Endothelial cell of umbilical vein (primary cell): Measurements from ENCODE around the gene ZNF48. TPM values are rescaled to one million over a fixed set of nuclear protein-coding genes. Genes with fewer than 3 reads are reported as not detected.

Experiments used
- BruUV-seq: library from RNA; stranded (reverse); fragments of 400-500 nt; replicated peaks from 2 replicates; lab custom pipeline; 2021; lab: Mats Ljungman, UMichigan
- CTCF ChIA-PET: fragments of 300-600, 350-600 bp; sonication (Branson Sonifier 250); formaldehyde crosslinking; loops from one replicate; lab custom pipeline; 2021; ENCODE audit warnings: antibody characterized with exemption, inconsistent platforms; lab: Charles Lee
- POLR2A ChIA-PET: fragments of 300-600, 350-600 bp; sonication (Branson Sonifier 250); formaldehyde crosslinking; loops from one replicate; lab custom pipeline; 2021; ENCODE audit warnings: antibody characterized with exemption, inconsistent platforms; lab: Charles Lee
- DNase-seq: peaks from one replicate; pipeline ENCODE4 v3.0.0-alpha.2; 2011; ENCODE audit warnings: low read depth, low spot score
- FAIRE-seq: peaks from 2 replicates; lab custom pipeline; 2011; peaks lifted over from hg19 to GRCh38; lab: Jason Lieb, UNC
- H2AFZ ChIP-seq: 2 replicates; pipeline ENCODE4 v1.6.0; 2012; ENCODE audit warnings: low read depth, low read length, control low read depth, inconsistent platforms
- H3K27ac ChIP-seq: 2 replicates; pipeline ENCODE4 v1.5.1; 2011; ENCODE audit warnings: low read depth, mild to moderate bottlenecking, control low read depth, low read length, moderate library complexity; ENCODE audit not compliant: insufficient read depth
- H3K27me3 ChIP-seq, 2 experiments: 2 replicates each; pipeline versions ENCODE4 v1.6.0 to v1.6.1; 2011; ENCODE audit warnings: low read length in 2 of 2, mixed read lengths in 1 of 2; ENCODE audit not compliant: control insufficient read depth in 2 of 2, insufficient read depth in 2 of 2
- H3K36me3 ChIP-seq, 2 experiments: 2 replicates in 1 of 2; 3 replicates in 1 of 2; pipeline ENCODE4 v1.5.1; 2011; ENCODE audit warnings: low read length in 2 of 2, mild to moderate bottlenecking in 1 of 2, moderate library complexity in 1 of 2; ENCODE audit not compliant: control insufficient read depth in 2 of 2, insufficient read depth in 2 of 2; ENCODE audit errors: extremely low read depth in 1 of 2
- H3K4me1 ChIP-seq: 3 replicates; pipeline ENCODE4 v1.5.1; 2011; ENCODE audit warnings: mild to moderate bottlenecking, low read length; ENCODE audit not compliant: control insufficient read depth, insufficient read depth; ENCODE audit errors: extremely low read depth
- H3K4me2 ChIP-seq: 2 replicates; pipeline ENCODE4 v1.6.1; 2011; ENCODE audit warnings: low read length, control low read depth, mixed read lengths; ENCODE audit not compliant: insufficient read depth
- H3K4me3 ChIP-seq, 3 experiments: fragments of 200-600 bp in 1 of 3; sonication (generic), shearing (Covaris generic) in 1 of 3; replicated peaks in 1 of 3; 2 replicates each; pipeline ENCODE4 v1.5.1; 2011 to 2016; ENCODE audit warnings: control low read depth in 3 of 3, low read length in 3 of 3, mild to moderate bottlenecking in 2 of 3, inconsistent platforms in 1 of 3, low read depth in 1 of 3, moderate library complexity in 1 of 3; ENCODE audit not compliant: insufficient read depth in 1 of 3
- H3K79me2 ChIP-seq: 2 replicates; pipeline ENCODE4 v1.6.0; 2012; ENCODE audit warnings: low read length, inconsistent platforms; ENCODE audit not compliant: control insufficient read depth, insufficient read depth
- H3K9ac ChIP-seq: replicated peaks from 2 replicates; pipeline ENCODE3; 2011; ENCODE audit warnings: low read length, control low read depth; ENCODE audit not compliant: insufficient read depth; ENCODE audit errors: extremely low read depth
- H3K9me1 ChIP-seq: replicated peaks from 3 replicates; pipeline ENCODE4 v1.6.0; 2011; ENCODE audit warnings: mild to moderate bottlenecking, low read length; ENCODE audit not compliant: control insufficient read depth, insufficient read depth; ENCODE audit errors: extremely low read depth
- H3K9me3 ChIP-seq: replicated peaks from 2 replicates; pipeline ENCODE4 v1.5.1; 2012; ENCODE audit warnings: low read length, inconsistent platforms; ENCODE audit not compliant: control insufficient read depth, insufficient read depth
- H4K20me1 ChIP-seq: replicated peaks from 2 replicates; pipeline ENCODE3; 2011; ENCODE audit warnings: mild to moderate bottlenecking, low read length; ENCODE audit not compliant: control insufficient read depth, insufficient read depth; ENCODE audit errors: extremely low read depth
- EZH2 ChIP-seq: IDR thresholded peaks from 2 replicates; pipeline ENCODE4 v1.6.1; 2012; ENCODE audit warnings: borderline replicate concordance, low read depth, mild to moderate bottlenecking, moderate library complexity, low read length, inconsistent platforms; ENCODE audit not compliant: severe bottlenecking
- GATA2 ChIP-seq: IDR thresholded peaks from 2 replicates; pipeline ENCODE4 v1.7.0; 2011; ENCODE audit warnings: low read depth, mild to moderate bottlenecking, moderate library complexity, mixed read lengths, low read length; ENCODE audit not compliant: insufficient read length, insufficient read depth
- JUN ChIP-seq: IDR thresholded peaks from 2 replicates; pipeline ENCODE4 v1.6.1; 2011; ENCODE audit warnings: borderline replicate concordance, low read depth; ENCODE audit not compliant: insufficient read length, insufficient read depth
- MYC ChIP-seq: IDR thresholded peaks from one replicate; pipeline ENCODE4 v1.6.1; 2011; ENCODE audit warnings: mild to moderate bottlenecking, low read depth, low read length
- POLR2A ChIP-seq: IDR thresholded peaks from 2 replicates; pipeline ENCODE4 v1.6.1; 2012; ENCODE audit warnings: low read depth, mild to moderate bottlenecking, control low read depth, low read length
- POLR2AphosphoS5 ChIP-seq: IDR thresholded peaks from 2 replicates; pipeline ENCODE4 v1.6.1; 2012; ENCODE audit warnings: low read depth, mild to moderate bottlenecking, control low read depth, low read length, moderate library complexity; ENCODE audit not compliant: insufficient read depth
- dilution Hi-C: fragments of 300-500 bp; cut with MboI; formaldehyde crosslinking; loops from one replicate; pipeline ENCODE4 v1.15.0; 2019; ENCODE audit warnings: low sequenced_read_pairs; ENCODE audit not compliant: extremely low pct_ligation_motif_present
- intact Hi-C: fragments of 100-400 bp; cut with micrococcal nuclease; formaldehyde crosslinking; loops from one replicate; pipeline ENCODE4 v1.10.0; 2022
- polyA plus RNA-seq, 4 experiments: library from polyadenylated mRNA; depleted of rRNA in 3 of 4; stranded (reverse) in 3 of 4; unstranded in 1 of 4; fragments of >200 nt; gene quantifications; 2 replicates each; pipeline versions ENCODE4 v1.2.1 to v1.2.3, GENCODE V29; 2011 to 2012; ENCODE audit warnings: missing spikeins in 1 of 4
- total RNA-seq: library from RNA; stranded (reverse); gene quantifications from 2 replicates; pipeline ENCODE4 v1.2.3, GENCODE V29; 2021
- TF ChIP-seq, protein P1 (sequence below), 2 donors: IDR thresholded peaks; 1 replicate in 1 of 2; 2 replicates in 1 of 2; pipeline ENCODE4 v1.5.1; 2011; ENCODE audit warnings: low read length in 2 of 2, mild to moderate bottlenecking in 2 of 2, moderate library complexity in 2 of 2, control low read depth in 1 of 2, inconsistent platforms in 1 of 2, low read depth in 1 of 2; ENCODE audit not compliant: insufficient read depth in 1 of 2; ENCODE audit errors: extremely low read depth in 1 of 2

The ZNF48 gene
- total and polyA plus RNA-seq, 2 donors (not counting 3 experiments of a cell fraction or from before 2014, with no cell fraction given), result 15.3 to 16.1 TPM

DNA sequence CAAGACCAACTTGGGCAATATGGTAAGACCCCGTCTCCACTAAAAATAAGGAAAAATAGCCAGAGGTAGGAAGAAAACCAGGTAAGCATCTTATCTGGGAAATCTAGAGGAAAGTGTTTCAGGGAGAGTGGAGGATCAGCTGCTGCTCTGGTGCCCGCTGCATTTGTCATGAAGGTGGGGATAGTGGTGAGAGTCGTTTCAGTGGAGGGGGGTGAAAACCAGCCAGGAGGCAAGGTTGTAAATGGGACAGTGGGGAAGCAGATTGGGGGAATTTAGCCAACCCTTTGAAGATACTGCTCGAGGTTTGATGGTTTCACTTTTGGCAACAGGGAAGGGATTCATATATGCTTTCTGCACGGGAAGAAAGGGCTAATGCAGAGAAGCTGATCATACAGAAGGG lies 25.8 kb downstream of the ZNF48 start:
- DNase-seq (no peak), FAIRE-seq (no peak)
- H3K9ac ChIP-seq, result no peak overlapping the region
- H4K20me1 ChIP-seq, result no peaks in the 10 kb centered on the region
- no peaks in the 10 kb centered on the region for H3K27me3 ChIP-seq
- no peak for TF ChIP-seq MYC
- TF ChIP-seq POLR2A, result no peak
- TF ChIP-seq JUN, result no peak
- H3K9me1 ChIP-seq, result no peaks in the 10 kb centered on the region
- intact Hi-C loops, result no loop called here
- no TSS peak for BruUV-seq
- no peak overlapping the region for H2AFZ ChIP-seq
- dilution Hi-C loops, result no loop called here
- no peaks in the 10 kb centered on the region for H3K79me2 ChIP-seq
- ChIA-PET POLR2A (no interaction called here), CTCF (interaction anchor here (4.8 kb wide), 1 partner anchor 9 kb away, joined by 46 read pairs; the partner anchor contains the start of gene DCTPP1)
- no peaks in the 10 kb centered on the region for H3K9me3 ChIP-seq
- no peak overlapping the region for H3K27ac ChIP-seq
- peaks cover 3 to 5% of the 10 kb centered on the region in 2 experiments for H3K36me3 ChIP-seq
- no peak overlapping the region for H3K4me2 ChIP-seq
- H3K4me3 ChIP-seq, result no peak overlapping the region
- peaks cover 9% of the 10 kb centered on the region for H3K4me1 ChIP-seq

DNA sequence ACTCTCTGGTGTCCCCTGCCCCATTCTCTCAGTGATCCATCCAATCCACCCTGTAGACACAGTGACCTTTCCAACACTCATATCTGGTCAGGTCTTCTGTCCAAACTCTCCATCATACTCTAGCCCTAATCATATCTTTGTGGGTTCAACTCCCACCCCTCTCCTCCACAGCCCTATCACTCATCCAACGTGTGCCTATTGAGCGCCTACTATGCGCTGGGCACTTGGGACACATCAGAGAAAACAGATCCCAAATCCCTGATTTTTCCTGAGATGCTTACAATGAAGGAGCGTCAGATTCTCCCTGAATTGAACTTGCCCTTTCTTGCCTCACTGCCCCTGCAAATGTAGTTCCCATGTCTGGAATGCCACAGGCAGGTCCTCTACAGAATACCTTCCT lies 32.8 kb downstream of the ZNF48 start:
- dilution Hi-C loops, result no loop called here
- ChIA-PET POLR2A (no interaction called here), CTCF (no interaction called here)
- peaks cover 3% of the 10 kb centered on the region in 2 experiments for H3K36me3 ChIP-seq
- no peaks in the 10 kb centered on the region for H3K9me3 ChIP-seq
- H2AFZ ChIP-seq, result no peak overlapping the region
- no peaks in the 10 kb centered on the region for H3K9me1 ChIP-seq
- FAIRE-seq, result no peak
- no peaks in the 10 kb centered on the region for H4K20me1 ChIP-seq
- H3K27me3 ChIP-seq, result no peaks in the 10 kb centered on the region
- no peak for TF ChIP-seq EZH2
- TF ChIP-seq, protein P1, sequence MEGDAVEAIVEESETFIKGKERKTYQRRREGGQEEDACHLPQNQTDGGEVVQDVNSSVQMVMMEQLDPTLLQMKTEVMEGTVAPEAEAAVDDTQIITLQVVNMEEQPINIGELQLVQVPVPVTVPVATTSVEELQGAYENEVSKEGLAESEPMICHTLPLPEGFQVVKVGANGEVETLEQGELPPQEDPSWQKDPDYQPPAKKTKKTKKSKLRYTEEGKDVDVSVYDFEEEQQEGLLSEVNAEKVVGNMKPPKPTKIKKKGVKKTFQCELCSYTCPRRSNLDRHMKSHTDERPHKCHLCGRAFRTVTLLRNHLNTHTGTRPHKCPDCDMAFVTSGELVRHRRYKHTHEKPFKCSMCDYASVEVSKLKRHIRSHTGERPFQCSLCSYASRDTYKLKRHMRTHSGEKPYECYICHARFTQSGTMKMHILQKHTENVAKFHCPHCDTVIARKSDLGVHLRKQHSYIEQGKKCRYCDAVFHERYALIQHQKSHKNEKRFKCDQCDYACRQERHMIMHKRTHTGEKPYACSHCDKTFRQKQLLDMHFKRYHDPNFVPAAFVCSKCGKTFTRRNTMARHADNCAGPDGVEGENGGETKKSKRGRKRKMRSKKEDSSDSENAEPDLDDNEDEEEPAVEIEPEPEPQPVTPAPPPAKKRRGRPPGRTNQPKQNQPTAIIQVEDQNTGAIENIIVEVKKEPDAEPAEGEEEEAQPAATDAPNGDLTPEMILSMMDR (IDR thresholded peaks at IDR 0.05; ENCODE audit: extremely low read depth in 1 of 2, insufficient read depth in 1 of 2, low read depth in 1 of 2, low read length in 2 of 2), result no peak
- TF ChIP-seq POLR2A, result no peak
- TF ChIP-seq GATA2, result no peak
- TF ChIP-seq POLR2AphosphoS5, result no peak
- no peak for TF ChIP-seq JUN
- no peak for TF ChIP-seq MYC
- no peak for DNase-seq
- H3K9ac ChIP-seq, result no peak overlapping the region
- no peak overlapping the region for H3K27ac ChIP-seq
- intact Hi-C loops, result no loop called here
- no peak overlapping the region for H3K4me3 ChIP-seq
- BruUV-seq, result no TSS peak
- no peak overlapping the region for H3K4me2 ChIP-seq
- H3K4me1 ChIP-seq, result peaks cover 23% of the 10 kb centered on the region
- H3K79me2 ChIP-seq, result peaks cover 19% of the 10 kb centered on the region
